IPS-20b (cell line): ENCODE data around the gene PSEN1.

Experiments
- H3K27ac ChIP-seq: one replicate; pipeline ENCODE4 v1.5.1; 2013; ENCODE audit warnings: low read length
- H3K27me3 ChIP-seq: 2 replicates; pipeline ENCODE4 v1.6.1; 2013; ENCODE audit warnings: mild to moderate bottlenecking, low read length, inconsistent platforms; ENCODE audit not compliant: insufficient read depth
- H3K36me3 ChIP-seq: 2 replicates; pipeline ENCODE4 v1.6.1; 2013; ENCODE audit warnings: low read depth, mild to moderate bottlenecking, inconsistent platforms, low read length, moderate library complexity; ENCODE audit not compliant: insufficient read depth
- H3K4me1 ChIP-seq: 2 replicates; pipeline ENCODE4 v1.6.1; 2013; ENCODE audit warnings: mild to moderate bottlenecking, control low read depth, inconsistent platforms, low read length, moderate library complexity; ENCODE audit not compliant: insufficient read depth
- H3K4me3 ChIP-seq: 2 replicates; pipeline ENCODE4 v1.5.1; 2013; ENCODE audit warnings: mild to moderate bottlenecking, low read length, inconsistent platforms
- H3K9ac ChIP-seq: 2 replicates; pipeline ENCODE4 v1.6.1; 2013; ENCODE audit warnings: low read depth, mild to moderate bottlenecking, inconsistent platforms, low read length, moderate library complexity
- H3K9me3 ChIP-seq: 2 replicates; pipeline ENCODE4 v1.6.1; 2013; ENCODE audit warnings: mild to moderate bottlenecking, low read depth, low read length, inconsistent platforms; ENCODE audit not compliant: insufficient read depth

Gene PSEN1

DNA sequence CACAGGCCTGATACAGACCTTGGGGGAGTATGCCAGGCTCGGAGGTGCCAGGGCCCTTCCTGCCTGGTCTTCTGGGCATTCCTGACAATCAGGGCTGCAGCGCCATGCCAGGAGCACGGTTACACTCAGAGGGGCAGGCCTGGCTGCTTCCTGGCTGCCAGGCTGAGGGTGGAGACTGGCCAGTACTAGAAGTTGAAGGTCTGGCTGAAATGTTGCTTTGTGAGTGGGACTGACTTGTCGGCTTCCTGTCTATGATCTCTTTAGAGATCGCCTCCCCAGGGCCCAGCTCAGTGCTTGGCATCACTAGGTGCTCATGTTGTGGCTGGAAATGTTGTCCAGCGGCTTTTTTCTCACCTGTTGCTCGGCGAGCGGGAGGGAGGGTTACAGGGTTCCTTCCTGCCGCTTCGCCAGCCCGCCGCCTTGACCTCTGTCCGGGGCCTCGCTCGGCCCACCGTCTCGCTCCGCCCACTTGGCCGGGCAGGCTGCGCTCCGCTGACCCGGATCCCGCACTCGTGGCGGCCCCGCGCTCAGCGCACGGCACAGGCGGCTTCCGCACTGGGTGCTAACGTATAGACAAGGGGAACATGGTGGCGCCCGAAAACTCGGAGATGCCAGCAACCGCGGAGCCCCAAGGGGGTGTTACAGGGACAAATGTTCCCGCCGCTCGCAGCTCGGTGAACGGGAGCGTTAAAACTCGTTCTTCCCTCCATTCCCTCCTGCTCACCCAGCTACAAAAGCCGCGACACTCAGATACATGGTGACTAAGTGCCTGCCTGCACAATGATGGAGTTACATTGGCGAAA lies 133.6 kb downstream of the PSEN1 start:
- H3K27ac ChIP-seq = no peak overlapping the region
- H3K4me1 ChIP-seq = no peaks in the 10 kb centered on the region
- peaks cover 44% of the 10 kb centered on the region for H3K36me3 ChIP-seq
- no peaks in the 10 kb centered on the region for H3K9me3 ChIP-seq
- no peak overlapping the region for H3K9ac ChIP-seq
- no peaks in the 10 kb centered on the region; the same call in 1 of the 2 replicates for H3K27me3 ChIP-seq
- no peak overlapping the region for H3K4me3 ChIP-seq

DNA sequence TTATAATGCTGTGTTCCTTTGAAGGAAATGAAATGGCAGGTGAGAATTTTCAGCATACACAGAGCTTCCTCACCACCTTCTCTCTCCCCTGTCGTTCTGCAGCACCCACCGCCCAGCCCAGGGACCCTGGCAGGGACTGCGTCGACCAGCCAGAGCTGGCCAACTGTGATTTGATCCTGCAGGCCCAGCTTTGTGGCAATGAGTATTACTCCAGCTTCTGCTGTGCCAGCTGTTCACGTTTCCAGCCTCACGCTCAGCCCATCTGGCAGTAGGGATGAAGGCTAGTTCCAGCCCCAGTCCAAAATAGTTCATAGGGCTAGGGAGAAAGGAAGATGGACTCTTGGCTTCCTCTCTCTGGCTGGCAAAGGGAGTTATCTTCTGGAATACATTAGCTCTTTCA lies 136.1 kb downstream of the PSEN1 start:
- no peak overlapping the region for H3K4me3 ChIP-seq
- H3K4me1 ChIP-seq = no peaks in the 10 kb centered on the region
- H3K9me3 ChIP-seq = no peaks in the 10 kb centered on the region
- no peak overlapping the region for H3K9ac ChIP-seq
- no peak overlapping the region for H3K27ac ChIP-seq
- H3K27me3 ChIP-seq = no peaks in the 10 kb centered on the region; the same call in 1 of the 2 replicates
- peaks cover 69% of the 10 kb centered on the region for H3K36me3 ChIP-seq
